Retina (tissue), 1 donor: ENCODE measurements around the gene TRDMT1.
"Not testable (repeated sequence)": the region's sequence is repeated elsewhere in the genome, so short reads cannot be mapped to it uniquely, and the experiment has no call there.

Experiments used
- DNase-seq: peaks from one replicate; pipeline ENCODE4 v3.0.0-alpha.2; 2016

TRDMT1 gene

DNA sequence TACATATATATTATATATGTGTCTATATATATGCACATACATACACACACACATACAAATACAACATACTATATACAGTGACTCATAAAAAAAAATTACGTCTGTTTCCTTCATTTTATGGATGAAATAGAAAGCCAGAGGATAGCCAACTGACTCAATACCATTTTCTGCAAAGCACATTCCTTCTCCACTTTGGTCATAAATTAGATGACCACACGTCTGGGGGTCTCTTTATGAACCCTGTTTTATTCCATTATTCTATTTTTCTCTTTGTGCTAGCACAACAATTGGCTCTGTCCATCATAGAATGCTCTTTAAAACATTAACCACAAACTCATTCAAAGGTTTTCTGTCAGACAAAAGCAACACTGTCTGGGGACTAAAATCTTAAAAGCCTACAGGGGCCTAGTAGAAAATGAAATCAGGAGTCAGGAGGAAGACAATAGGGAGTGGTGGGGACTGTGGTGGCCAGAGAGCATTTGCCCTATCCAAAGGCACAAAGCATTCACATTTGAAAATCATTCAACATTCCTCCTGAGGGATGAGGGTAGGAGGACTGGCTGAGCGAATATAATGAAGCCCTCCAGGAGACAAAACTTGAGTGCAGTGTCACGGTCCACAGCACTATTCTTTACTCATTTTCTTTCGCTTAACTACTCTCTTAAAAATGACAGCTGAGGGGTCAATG is 76.1 kb downstream of the TRDMT1 start:
- no peak for DNase-seq

- no peak for DNase-seq
These were observed 77.5 kb downstream of the TRDMT1 start for GRCh38 chr10:17123961-17124360.

- no peak for DNase-seq
These were observed 78.5 kb downstream of the TRDMT1 start for GRCh38 chr10:17122726-17123661.

GRCh38 chr10:17122052-17122451 is 79.4 kb downstream of the TRDMT1 start:
- DNase-seq = no peak

GRCh38 chr10:17120694-17121093 is 80.8 kb downstream of the TRDMT1 start:
- DNase-seq = no peak

DNA sequence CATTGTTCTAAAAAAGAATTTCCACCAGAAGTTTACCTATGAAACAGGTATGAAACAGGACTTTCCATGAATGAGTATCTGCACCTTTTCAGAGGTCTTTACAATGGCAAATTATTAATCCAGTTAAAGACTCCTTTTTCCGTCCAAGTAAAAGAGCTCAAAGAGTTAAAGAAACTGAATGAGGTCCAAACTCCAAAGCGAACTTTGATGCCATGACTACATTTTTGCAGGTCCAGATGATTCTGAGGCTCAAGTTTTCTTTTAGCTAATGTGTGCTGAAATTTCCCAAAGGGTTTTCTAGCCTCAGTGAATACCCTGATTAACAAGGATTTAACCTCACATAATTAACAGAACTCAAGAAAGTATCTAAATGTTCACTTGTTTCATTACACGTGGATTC is 81.6 kb downstream of the TRDMT1 start:
- DNase-seq = no peak

DNA sequence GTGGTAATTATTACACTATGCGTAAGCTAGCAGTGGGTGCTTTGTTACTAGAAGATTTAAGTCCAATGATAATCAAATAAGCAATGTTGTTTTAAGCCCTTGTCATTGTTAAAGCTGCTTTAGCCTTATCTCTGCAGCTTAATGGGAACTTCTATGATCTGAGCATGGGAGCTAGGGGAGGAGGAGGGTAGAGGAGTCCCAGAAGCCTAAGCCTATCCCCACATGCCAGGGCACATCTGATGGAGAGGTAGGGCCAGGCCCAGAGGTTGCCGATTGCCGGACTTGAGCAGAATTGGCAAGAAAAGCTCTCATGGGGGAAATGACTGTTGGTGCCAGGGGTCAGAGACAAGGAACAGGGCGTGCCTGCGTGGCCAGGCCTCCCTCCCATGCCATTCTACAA is 85.3 kb downstream of the TRDMT1 start:
- no peak for DNase-seq

GRCh38 chr10:17115683-17116082 is 85.8 kb downstream of the TRDMT1 start:
- DNase-seq = no peak

GRCh38 chr10:17114878-17115444 is 86.5 kb downstream of the TRDMT1 start:
- not testable (repeated sequence) for DNase-seq

- DNase-seq = no peak
These were observed 87.5 kb downstream of the TRDMT1 start for GRCh38 chr10:17113889-17114540.

GRCh38 chr10:17113346-17113745 is 88.1 kb downstream of the TRDMT1 start:
- DNase-seq = no peak

DNA sequence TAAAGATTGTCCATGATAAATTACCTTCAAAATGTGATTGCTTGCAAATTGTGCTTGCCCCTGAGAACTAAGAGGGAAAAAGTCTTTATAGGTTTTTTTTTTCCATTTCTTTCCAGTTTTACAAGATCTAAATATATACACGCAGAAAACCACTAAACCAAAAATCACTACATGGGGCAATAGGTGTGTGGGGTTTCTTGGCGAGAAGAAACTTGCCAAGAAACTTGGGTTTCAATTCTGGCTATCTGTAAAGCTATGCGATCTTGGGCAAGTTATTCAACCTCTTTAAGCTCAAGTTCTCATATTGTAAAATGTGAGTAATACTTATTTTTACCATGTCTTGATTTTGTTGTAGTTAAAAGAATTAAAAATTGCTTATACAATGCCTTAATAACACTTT is 88.9 kb downstream of the TRDMT1 start:
- no peak for DNase-seq

DNA sequence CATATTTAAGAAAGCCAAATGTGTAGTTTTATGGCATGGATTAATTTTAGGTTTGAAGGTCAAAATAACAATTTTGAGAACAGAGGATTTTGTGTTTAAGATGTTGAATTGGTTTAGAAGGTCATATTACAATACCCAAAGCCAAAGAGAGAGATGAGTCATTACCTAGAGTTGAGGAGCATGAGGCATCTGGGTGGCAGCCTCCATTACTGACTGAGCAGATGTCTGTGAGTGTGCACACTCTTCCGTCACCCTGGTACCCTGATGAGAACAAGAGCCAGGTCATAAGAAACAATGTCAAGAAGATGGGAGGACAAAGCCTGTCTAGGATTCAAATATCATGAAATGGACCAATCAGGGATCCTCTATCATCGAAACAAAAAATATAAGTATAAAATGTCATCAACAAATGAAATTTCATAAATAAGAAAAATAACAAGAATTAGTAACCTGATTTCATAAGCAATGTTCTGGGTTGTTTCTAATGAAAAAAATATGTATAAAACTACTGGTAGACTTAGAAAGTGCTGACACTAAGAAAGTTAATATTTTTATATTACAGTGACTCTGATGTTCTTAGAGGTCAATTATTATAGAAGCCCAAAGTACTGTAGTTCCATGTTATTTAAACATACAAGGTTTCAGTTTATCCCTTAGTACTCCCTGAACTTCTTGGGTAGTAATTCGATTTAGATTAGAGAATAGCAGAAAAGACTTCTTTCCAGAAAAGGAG is 91.8 kb downstream of the TRDMT1 start:
- no peak for DNase-seq

DNA sequence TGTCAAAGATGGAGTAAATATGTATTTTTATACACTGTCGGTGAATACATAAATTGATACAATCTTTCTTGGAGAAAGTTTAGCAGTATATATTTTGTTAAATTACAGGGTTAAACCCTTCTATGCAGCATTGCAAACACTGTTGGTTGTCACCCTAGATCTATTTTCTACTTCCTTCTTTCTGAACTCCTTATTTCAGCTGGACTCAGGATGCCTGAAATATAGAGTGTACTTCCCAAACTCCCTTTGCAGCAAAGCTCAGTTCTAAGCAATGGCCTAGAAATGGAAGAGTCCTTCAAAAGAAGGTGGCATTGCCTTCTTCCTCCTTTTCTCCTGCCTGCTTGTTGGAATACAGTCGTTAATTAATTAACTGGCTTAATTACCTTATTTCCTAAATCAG is 92.4 kb downstream of the TRDMT1 start:
- no peak for DNase-seq

DNA sequence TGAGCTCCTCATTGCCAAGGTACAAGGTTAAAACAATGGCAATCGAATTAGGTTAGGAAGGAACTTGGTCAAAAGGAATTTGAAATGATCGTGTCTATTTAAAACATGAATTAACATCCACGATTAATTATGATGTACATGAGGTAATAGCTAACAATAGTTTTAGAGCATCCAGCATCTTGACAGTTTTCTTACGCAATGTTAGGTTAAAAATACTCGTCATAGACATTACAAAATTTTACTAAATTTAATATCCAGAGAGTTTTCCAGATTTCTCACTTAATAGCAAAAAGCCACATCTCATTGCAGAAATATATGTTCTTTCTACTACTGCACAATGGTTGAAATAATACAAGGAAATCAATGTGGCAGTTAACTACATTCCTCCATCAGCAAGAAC is 94.5 kb downstream of the TRDMT1 start:
- no peak for DNase-seq

DNA sequence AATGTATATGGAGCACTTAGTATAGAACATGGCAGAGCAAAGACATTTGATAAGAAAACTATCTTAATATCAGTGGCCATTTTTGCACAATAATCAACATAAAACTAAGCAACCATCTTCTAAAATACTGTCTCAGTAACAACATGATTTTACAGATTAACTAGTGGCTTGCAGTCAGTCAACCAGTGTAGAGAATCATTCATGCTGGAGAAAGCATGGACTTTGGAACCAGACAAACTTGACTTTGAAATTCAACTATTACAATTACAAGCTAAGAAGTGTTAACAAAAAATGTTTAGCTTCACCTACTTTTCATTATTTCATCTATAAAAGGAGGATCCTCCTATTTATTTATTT is 99.6 kb downstream of the TRDMT1 start:
- no peak for DNase-seq

GRCh38 chr10:17101257-17101909 is 100.1 kb downstream of the TRDMT1 start:
- no peak for DNase-seq

DNA sequence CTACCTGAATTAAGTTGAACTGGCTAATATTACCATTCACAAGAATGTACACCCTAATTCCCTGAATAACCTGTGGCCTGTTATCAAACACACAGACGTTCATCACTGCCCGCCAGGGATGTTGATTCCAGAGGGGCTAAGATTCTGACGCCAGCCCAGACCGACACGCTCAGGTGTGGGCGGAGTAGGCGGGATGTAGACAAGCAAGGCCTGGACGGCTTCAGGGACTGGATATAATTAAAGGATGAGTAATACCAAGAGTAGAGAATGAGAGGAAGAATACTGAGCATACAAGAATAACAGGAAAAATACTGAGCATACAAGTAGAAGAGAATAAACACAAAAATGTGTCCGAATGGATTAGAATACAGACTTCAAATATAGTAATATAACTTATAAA is 100.9 kb downstream of the TRDMT1 start:
- DNase-seq = no peak

- no peak for DNase-seq
These were observed 103.5 kb downstream of the TRDMT1 start for GRCh38 chr10:17098012-17098411.
